GM23248 (cell line): ENCODE data around the gene CEBPA.

Experiments
- EZH2 ChIP-seq: fragments of 200-600 bp; sonication (generic); IDR thresholded peaks from 2 replicates; pipeline ENCODE4 v1.6.1; 2018; ENCODE audit warnings: antibody characterized with exemption, mild to moderate bottlenecking; ENCODE audit not compliant: insufficient read depth, poor library complexity, severe bottlenecking
- EZH2phosphoT487 ChIP-seq: fragments of 200-600 bp; sonication (generic); IDR thresholded peaks from 2 replicates; pipeline ENCODE4 v1.6.1; 2018; ENCODE audit warnings: antibody characterized with exemption, moderate library complexity, mild to moderate bottlenecking, low read depth; ENCODE audit not compliant: insufficient read depth

- peak; percentile 79 for TF ChIP-seq EZH2
- no peak for TF ChIP-seq EZH2phosphoT487
Observed at GRCh38 chr19:33302974-33303790, 848 bp upstream of the CEBPA start.
